Hepatocyte (in vitro differentiated cells): ENCODE data around the gene PKD1L1.

ENCODE experiments used
- EZH2phosphoT487 ChIP-seq: fragments of 200-600 bp; sonication (generic); IDR thresholded peaks from one replicate; pipeline ENCODE4 v1.6.1; 2018; ENCODE audit warnings: antibody characterized with exemption, mild to moderate bottlenecking, low read depth, moderate library complexity; ENCODE audit not compliant: unreplicated experiment, severe bottlenecking
- TF ChIP-seq, protein P1 (sequence below): fragments of 200-600 bp; sonication (generic); IDR thresholded peaks from 2 replicates; pipeline ENCODE4 v1.5.1; 2016; ENCODE audit warnings: antibody characterized with exemption, mild to moderate bottlenecking; ENCODE audit not compliant: poor library complexity

GRCh38 chr7:47738563-47739166 is 209.6 kb downstream of the PKD1L1 start:
- TF ChIP-seq EZH2phosphoT487: no peak
- TF ChIP-seq, protein P1, sequence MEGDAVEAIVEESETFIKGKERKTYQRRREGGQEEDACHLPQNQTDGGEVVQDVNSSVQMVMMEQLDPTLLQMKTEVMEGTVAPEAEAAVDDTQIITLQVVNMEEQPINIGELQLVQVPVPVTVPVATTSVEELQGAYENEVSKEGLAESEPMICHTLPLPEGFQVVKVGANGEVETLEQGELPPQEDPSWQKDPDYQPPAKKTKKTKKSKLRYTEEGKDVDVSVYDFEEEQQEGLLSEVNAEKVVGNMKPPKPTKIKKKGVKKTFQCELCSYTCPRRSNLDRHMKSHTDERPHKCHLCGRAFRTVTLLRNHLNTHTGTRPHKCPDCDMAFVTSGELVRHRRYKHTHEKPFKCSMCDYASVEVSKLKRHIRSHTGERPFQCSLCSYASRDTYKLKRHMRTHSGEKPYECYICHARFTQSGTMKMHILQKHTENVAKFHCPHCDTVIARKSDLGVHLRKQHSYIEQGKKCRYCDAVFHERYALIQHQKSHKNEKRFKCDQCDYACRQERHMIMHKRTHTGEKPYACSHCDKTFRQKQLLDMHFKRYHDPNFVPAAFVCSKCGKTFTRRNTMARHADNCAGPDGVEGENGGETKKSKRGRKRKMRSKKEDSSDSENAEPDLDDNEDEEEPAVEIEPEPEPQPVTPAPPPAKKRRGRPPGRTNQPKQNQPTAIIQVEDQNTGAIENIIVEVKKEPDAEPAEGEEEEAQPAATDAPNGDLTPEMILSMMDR: no peak
